ENCODE measurements around the gene ATP5MK.

GRCh38 chr10:103445366-103445765, 49.1 kb upstream of the ATP5MK start:
- TF ChIP-seq TAF1 (IDR thresholded peaks at IDR 0.05; ENCODE audit: low read depth, low read length), result no peak
- no peak for TF ChIP-seq POLR2AphosphoS5 (IDR thresholded peaks at IDR 0.05; ENCODE audit: low read depth, low read length)
- TF ChIP-seq POLR2A (IDR thresholded peaks at IDR 0.05; ENCODE audit: low read depth, low read length), result no peak

All from GM12891 (cell line).